Caco-2 (cell line): ENCODE measurements around the gene DMC1. TPM values are rescaled to one million over a fixed set of nuclear protein-coding genes. Genes with fewer than 3 reads are reported as not detected.

ENCODE experiments used
- BruUV-seq: library from RNA; stranded (reverse); fragments of 400-500 nt; replicated peaks from 2 replicates; lab custom pipeline; 2021; lab: Mats Ljungman, UMichigan
- CTCF ChIA-PET: fragments of 300-600 bp; sonication (Branson Sonifier 250); formaldehyde crosslinking; loops from one replicate; lab custom pipeline; 2022; ENCODE audit warnings: antibody characterized with exemption; lab: Charles Lee
- POLR2A ChIA-PET: fragments of 300-600 bp; sonication (Branson Sonifier 250); formaldehyde crosslinking; loops from one replicate; lab custom pipeline; 2022; ENCODE audit warnings: antibody characterized with exemption; lab: Charles Lee
- DNase-seq, 2 experiments: peaks; one replicate each; pipeline versions ENCODE4 v3.0.0 to v3.0.0-alpha.2; 2020 to 2022
- H3K27me3 ChIP-seq: replicated peaks from 2 replicates; pipeline ENCODE4 v1.6.0; 2011; ENCODE audit warnings: low read length; ENCODE audit not compliant: control insufficient read depth, insufficient read depth
- H3K36me3 ChIP-seq: 2 replicates; pipeline ENCODE4 v1.5.1; 2011; ENCODE audit warnings: low read length; ENCODE audit not compliant: control insufficient read depth, insufficient read depth
- H3K4me1 ChIP-seq: fragments of 250-450 bp; sonication (Bioruptor Pico); 2 replicates; pipeline ENCODE4 v1.5.1; 2020; ENCODE audit warnings: mild to moderate bottlenecking
- H3K4me3 ChIP-seq: 2 replicates; pipeline ENCODE4 v1.5.1; 2011; ENCODE audit warnings: low read depth, mild to moderate bottlenecking, control low read depth, low read length
- H3K9me3 ChIP-seq: fragments of 250-450 bp; sonication (Bioruptor Pico); 2 replicates; pipeline ENCODE4 v1.5.1; 2020; ENCODE audit warnings: mild to moderate bottlenecking, moderate library complexity
- H3K27ac Mint-ChIP-seq: one replicate; pipeline ENCODE4 v1.8.0; 2022; ENCODE audit warnings: mixed read lengths; ENCODE audit not compliant: unreplicated experiment
- H3K27me3 Mint-ChIP-seq: one replicate; pipeline ENCODE4 v1.8.0; 2022; ENCODE audit warnings: mixed read lengths; ENCODE audit not compliant: insufficient read depth, unreplicated experiment
- H3K36me3 Mint-ChIP-seq: one replicate; pipeline ENCODE4 v1.8.0; 2022; ENCODE audit warnings: mild to moderate bottlenecking, mixed read lengths; ENCODE audit not compliant: insufficient read depth, unreplicated experiment
- H3K4me1 Mint-ChIP-seq: one replicate; pipeline ENCODE4 v1.8.0; 2022; ENCODE audit warnings: low read depth, mixed read lengths; ENCODE audit not compliant: unreplicated experiment
- H3K4me3 Mint-ChIP-seq: one replicate; pipeline ENCODE4 v1.8.0; 2022; ENCODE audit warnings: mild to moderate bottlenecking, moderate library complexity, mixed read lengths; ENCODE audit not compliant: unreplicated experiment
- H3K9me3 Mint-ChIP-seq: one replicate; pipeline ENCODE4 v1.8.0; 2022; ENCODE audit warnings: mixed read lengths; ENCODE audit not compliant: unreplicated experiment
- CTCF ChIP-seq, 2 experiments: fragments of 200-600 bp in 1 of 2; IDR thresholded peaks; 1 replicate in 1 of 2; 2 replicates in 1 of 2; pipeline versions ENCODE4 v1.5.1 to v1.8.0; 2011 to 2022; ENCODE audit warnings: antibody characterized with exemption in 1 of 2, control low read depth in 1 of 2, inconsistent platforms in 1 of 2, low read depth in 1 of 2, low read length in 1 of 2, mild to moderate bottlenecking in 1 of 2, moderate library complexity in 1 of 2; ENCODE audit not compliant: insufficient read depth in 1 of 2, severe bottlenecking in 1 of 2, unreplicated experiment in 1 of 2
- intact Hi-C: fragments of 100-400 bp; cut with micrococcal nuclease; formaldehyde crosslinking; loops from one replicate; pipeline ENCODE4 v1.10.0; 2022; ENCODE audit not compliant: unreplicated experiment
- total RNA-seq: library from RNA; stranded (reverse); gene quantifications from 2 replicates; pipeline ENCODE4 v1.2.3, GENCODE V29; 2022

Gene DMC1
- total RNA-seq, 1 experiment from 2014 or later, result 1.1 TPM

DNA sequence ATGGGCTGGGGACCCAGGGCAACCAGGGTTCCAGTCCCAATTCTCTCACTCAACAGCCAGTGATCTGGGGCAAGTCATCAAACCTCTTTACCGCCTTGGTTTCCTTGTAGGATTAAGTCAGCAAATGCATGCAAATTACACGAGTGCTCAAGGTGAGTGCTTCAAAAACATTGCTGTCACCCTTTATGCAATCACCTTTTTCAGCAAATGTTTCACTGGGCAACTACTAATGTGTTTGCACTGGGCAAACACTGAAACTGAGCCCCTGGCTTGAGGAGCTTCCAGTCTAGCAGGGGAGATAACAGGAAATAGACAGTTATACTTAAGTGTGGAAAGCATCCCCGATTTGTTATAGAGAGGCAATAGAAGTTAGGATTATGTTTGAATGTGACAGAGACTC, 37.7 kb upstream of the DMC1 start:
- no peaks in the 10 kb centered on the region for H3K4me1 ChIP-seq
- BruUV-seq, result no TSS peak
- H3K9me3 Mint-ChIP-seq, result no peaks in the 10 kb centered on the region
- H3K27ac Mint-ChIP-seq, result no peak overlapping the region
- no peaks in the 10 kb centered on the region for H3K27me3 Mint-ChIP-seq
- no peaks in the 10 kb centered on the region for H3K9me3 ChIP-seq
- no peak for TF ChIP-seq CTCF (IDR thresholded peaks at IDR 0.05; ENCODE audit: insufficient read depth in 1 of 2, low read depth in 1 of 2, low read length in 1 of 2, severe bottlenecking in 1 of 2, unreplicated experiment in 1 of 2)
- peaks cover 6% of the 10 kb centered on the region for H3K36me3 Mint-ChIP-seq
- H3K36me3 ChIP-seq, result no peaks in the 10 kb centered on the region
- intact Hi-C loops, result no loop called here
- CTCF ChIA-PET, result no interaction called here
- H3K4me3 Mint-ChIP-seq, result no peak overlapping the region
- no peaks in the 10 kb centered on the region for H3K4me1 Mint-ChIP-seq
- H3K4me3 ChIP-seq, result no peak overlapping the region
- DNase-seq, result no peak
- H3K27me3 ChIP-seq, result no peaks in the 10 kb centered on the region
- POLR2A ChIA-PET, result no interaction called here

DNA sequence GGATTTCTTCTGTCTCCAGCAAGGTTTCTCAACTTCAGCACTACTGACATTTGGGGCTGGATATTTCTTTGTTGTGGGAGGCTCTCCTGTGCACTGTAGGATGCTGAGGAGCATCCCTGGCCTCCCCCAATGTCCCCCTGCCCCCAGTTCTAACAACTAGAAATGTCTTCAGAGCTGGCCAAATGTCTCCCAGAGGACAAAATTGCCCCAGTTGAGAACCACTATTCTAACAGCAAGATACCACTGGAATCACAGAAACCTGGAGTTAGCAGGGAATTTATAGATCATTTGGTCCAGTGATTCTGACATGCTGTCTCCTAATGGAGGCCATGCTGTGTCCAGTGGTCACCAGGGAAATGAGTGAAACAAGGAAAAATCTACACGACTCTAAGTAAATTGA, 32.2 kb upstream of the DMC1 start:
- no peak for TF ChIP-seq CTCF (IDR thresholded peaks at IDR 0.05; ENCODE audit: insufficient read depth in 1 of 2, low read depth in 1 of 2, low read length in 1 of 2, severe bottlenecking in 1 of 2, unreplicated experiment in 1 of 2)
- Mint-ChIP-seq H3K27me3 (no peaks in the 10 kb centered on the region), H3K9me3 (no peaks in the 10 kb centered on the region), H3K4me3 (no peak overlapping the region), H3K4me1 (no peaks in the 10 kb centered on the region), H3K36me3 (no peaks in the 10 kb centered on the region), H3K27ac (no peak overlapping the region)
- Histone ChIP-seq H3K36me3 (no peaks in the 10 kb centered on the region), H3K4me1 (no peaks in the 10 kb centered on the region), H3K27me3 (no peaks in the 10 kb centered on the region), H3K4me3 (no peak overlapping the region), H3K9me3 (no peaks in the 10 kb centered on the region)
- no TSS peak for BruUV-seq
- intact Hi-C loops, result no loop called here
- POLR2A ChIA-PET, result no interaction called here
- CTCF ChIA-PET, result no interaction called here
- no peak for DNase-seq

- ChIA-PET CTCF (no interaction called here), POLR2A (no interaction called here)
- TF ChIP-seq CTCF (IDR thresholded peaks at IDR 0.05; ENCODE audit: insufficient read depth in 1 of 2, low read depth in 1 of 2, low read length in 1 of 2, severe bottlenecking in 1 of 2, unreplicated experiment in 1 of 2), result no peak
- Histone ChIP-seq H3K27me3 (no peaks in the 10 kb centered on the region), H3K4me1 (no peaks in the 10 kb centered on the region), H3K4me3 (no peak overlapping the region), H3K9me3 (no peaks in the 10 kb centered on the region), H3K36me3 (no peaks in the 10 kb centered on the region)
- BruUV-seq, result no TSS peak
- H3K27me3 Mint-ChIP-seq, result no peaks in the 10 kb centered on the region
- intact Hi-C loops, result no loop called here
- no peak overlapping the region for H3K27ac Mint-ChIP-seq
- no peak overlapping the region for H3K4me3 Mint-ChIP-seq
- no peak for DNase-seq
- H3K36me3 Mint-ChIP-seq, result no peaks in the 10 kb centered on the region
- H3K9me3 Mint-ChIP-seq, result no peaks in the 10 kb centered on the region
- H3K4me1 Mint-ChIP-seq, result no peaks in the 10 kb centered on the region
These were observed 31.3 kb upstream of the DMC1 start for GRCh38 chr22:38601221-38601764.
